NT2/D1 (cell line): Measurements from ENCODE around the gene FAM234A.

Experiments
- DNase-seq: peaks from one replicate; pipeline ENCODE4 v3.0.0-alpha.2; 2011; ENCODE audit warnings: low read depth, low spot score
- H3K27me3 ChIP-seq: 2 replicates; pipeline ENCODE4 v1.6.0; 2011; ENCODE audit warnings: mild to moderate bottlenecking; ENCODE audit not compliant: insufficient read length, insufficient read depth
- H3K36me3 ChIP-seq: 2 replicates; pipeline ENCODE4 v1.6.1; 2011; ENCODE audit warnings: mild to moderate bottlenecking, low read length, mixed read lengths; ENCODE audit not compliant: insufficient read depth, insufficient read length
- H3K4me1 ChIP-seq: 2 replicates; pipeline ENCODE4 v1.5.1; 2011; ENCODE audit not compliant: insufficient read depth, insufficient read length
- H3K4me3 ChIP-seq: 2 replicates; pipeline ENCODE4 v1.5.1; 2011; ENCODE audit warnings: low read depth; ENCODE audit not compliant: insufficient read length
- H3K9ac ChIP-seq: 2 replicates; pipeline ENCODE4 v1.6.0; 2011; ENCODE audit warnings: low read depth; ENCODE audit not compliant: insufficient read length
- H3K9me3 ChIP-seq: 2 replicates; pipeline ENCODE4 v1.5.1; 2011; ENCODE audit warnings: mild to moderate bottlenecking, low read length; ENCODE audit not compliant: insufficient read depth
- SUZ12 ChIP-seq: IDR thresholded peaks from 2 replicates; pipeline ENCODE4 v1.6.1; 2011; ENCODE audit not compliant: insufficient read length, insufficient read depth; ENCODE audit errors: extremely low read depth
- YY1 ChIP-seq: IDR thresholded peaks from 2 replicates; pipeline ENCODE4 v1.6.1; 2011; ENCODE audit not compliant: insufficient read length, insufficient read depth
- ZNF274 ChIP-seq: IDR thresholded peaks from 2 replicates; pipeline ENCODE4 v1.6.1; 2011; ENCODE audit warnings: mild to moderate bottlenecking, low read depth, low read length

FAM234A gene

GRCh38 chr16:309476-309875 is 74.9 kb downstream of the FAM234A start:
- Histone ChIP-seq H3K9me3 (no peaks in the 10 kb centered on the region), H3K4me1 (peaks cover 8% of the 10 kb centered on the region), H3K27me3 (no peaks in the 10 kb centered on the region), H3K36me3 (peaks cover 80% of the 10 kb centered on the region), H3K4me3 (no peak overlapping the region), H3K9ac (peak overlapping the region; percentile 43)
- DNase-seq, result no peak
- TF ChIP-seq ZNF274, result no peak

DNA sequence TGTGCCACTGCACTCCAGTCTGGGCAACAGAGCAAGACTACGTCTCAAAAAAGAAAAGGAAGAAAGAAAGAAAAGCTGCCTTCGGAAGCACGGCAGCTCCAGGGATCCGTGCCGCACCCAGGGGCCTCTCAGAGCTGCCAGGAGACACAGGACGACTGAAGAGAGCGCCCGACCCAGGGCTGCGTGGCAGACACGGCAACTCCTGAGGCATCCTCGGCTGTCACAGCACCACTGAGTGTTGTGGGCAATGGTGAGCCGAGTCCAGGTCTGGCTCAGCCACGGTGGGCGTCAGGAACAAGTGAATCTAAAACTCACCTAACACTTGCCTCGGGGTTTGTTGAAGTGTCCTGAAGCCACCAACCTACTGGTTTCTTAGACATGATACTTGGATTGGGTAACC is 77.1 kb downstream of the FAM234A start:
- no peak overlapping the region for H3K4me3 ChIP-seq
- H3K36me3 ChIP-seq, result peaks cover 75% of the 10 kb centered on the region
- H3K9ac ChIP-seq, result no peak overlapping the region
- peaks cover 9% of the 10 kb centered on the region for H3K4me1 ChIP-seq
- no peaks in the 10 kb centered on the region for H3K27me3 ChIP-seq
- H3K9me3 ChIP-seq, result no peaks in the 10 kb centered on the region
- DNase-seq, result no peak
- TF ChIP-seq SUZ12 (no peak), YY1 (no peak), ZNF274 (no peak)

DNA sequence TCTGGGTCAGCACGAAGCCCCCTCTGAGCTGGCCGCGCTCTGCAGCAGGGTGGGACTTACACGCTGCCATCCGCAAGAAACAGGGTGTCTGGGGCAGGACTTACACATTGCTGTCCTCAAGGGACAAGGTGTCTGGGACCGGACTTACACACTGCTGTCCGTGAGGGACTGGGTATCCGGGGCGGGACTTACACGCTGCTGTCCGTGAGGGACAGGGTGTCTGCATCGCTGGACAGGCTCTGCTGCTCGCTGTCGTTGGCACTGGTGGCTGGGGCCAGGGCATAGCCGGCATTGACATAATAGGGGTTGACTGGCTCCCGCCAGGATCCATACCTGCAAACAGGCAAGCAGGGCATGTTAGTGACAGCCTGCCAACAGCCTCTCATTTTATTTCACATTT is 79.7 kb downstream of the FAM234A start:
- Histone ChIP-seq H3K36me3 (peaks cover 73% of the 10 kb centered on the region), H3K9ac (no peak overlapping the region), H3K9me3 (no peaks in the 10 kb centered on the region), H3K27me3 (no peaks in the 10 kb centered on the region), H3K4me1 (peaks cover 24% of the 10 kb centered on the region), H3K4me3 (no peak overlapping the region)
- no peak for TF ChIP-seq ZNF274
- no peak for TF ChIP-seq YY1
- no peak for TF ChIP-seq SUZ12
- no peak for DNase-seq

DNA sequence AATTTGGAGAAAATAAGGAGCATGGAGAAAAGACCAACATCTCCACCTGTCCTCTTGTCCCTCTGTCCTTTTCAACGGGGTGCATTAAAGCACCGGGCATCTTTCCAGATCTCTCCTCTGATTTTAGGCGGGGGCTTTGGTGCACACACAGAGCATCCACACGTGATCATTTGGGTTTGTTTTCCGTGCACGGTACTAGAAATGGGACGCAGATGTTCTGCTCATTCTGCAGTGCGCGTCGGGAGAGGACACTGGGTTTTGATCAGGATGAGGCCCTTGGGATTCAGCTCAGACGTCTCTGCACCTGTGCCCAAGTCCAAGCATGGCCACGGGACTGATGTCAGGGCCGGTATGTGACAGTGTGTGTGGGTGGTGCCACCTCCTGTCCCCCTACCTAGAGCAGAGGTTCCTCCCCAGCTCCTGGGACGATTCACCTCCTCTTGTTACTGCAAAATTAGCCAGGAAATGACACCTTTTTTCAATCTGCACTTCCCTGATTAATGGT is 80.2 kb downstream of the FAM234A start:
- TF ChIP-seq YY1, result no peak
- TF ChIP-seq ZNF274, result no peak
- TF ChIP-seq SUZ12, result no peak
- H3K9me3 ChIP-seq, result no peaks in the 10 kb centered on the region
- peaks cover 73% of the 10 kb centered on the region for H3K36me3 ChIP-seq
- DNase-seq, result no peak
- H3K4me3 ChIP-seq, result no peak overlapping the region
- H3K27me3 ChIP-seq, result no peaks in the 10 kb centered on the region
- H3K4me1 ChIP-seq, result peaks cover 22% of the 10 kb centered on the region
- no peak overlapping the region for H3K9ac ChIP-seq
